ENCODE data around the gene S100A10.

S100A10 gene

DNA sequence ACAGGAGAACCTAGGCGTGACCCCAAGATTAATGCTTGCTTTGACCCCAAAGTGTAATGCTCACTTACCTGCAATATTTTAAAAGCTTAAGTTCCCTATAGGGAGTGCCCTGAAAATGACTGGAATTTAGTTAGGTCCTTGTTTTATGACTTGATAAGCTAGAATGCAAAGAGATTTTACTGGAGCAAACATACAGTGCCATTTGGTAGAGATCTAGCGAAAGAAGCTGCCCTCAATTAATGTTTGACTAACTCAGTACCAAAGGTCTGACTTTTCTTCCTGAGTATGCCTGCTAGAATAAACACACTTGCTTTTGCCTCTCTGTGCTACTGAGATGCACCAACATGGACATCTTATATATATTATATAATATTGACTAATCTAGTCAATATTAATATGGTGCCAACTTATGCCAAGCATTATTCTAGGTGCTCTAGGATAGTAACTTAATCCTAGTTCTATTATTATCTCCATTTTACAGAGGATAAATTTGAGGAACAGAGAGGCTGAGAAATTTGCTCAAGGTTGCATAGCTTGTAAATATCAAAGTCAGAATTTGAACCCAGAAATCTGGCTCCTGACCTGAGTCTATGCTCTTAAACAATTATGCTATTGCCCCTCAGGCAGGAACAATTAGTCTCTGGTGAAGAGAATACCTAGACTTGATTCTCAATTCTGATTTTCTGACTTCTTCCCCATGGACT lies 18.2 kb downstream of the S100A10 start:
- TF ChIP-seq, protein P1, sequence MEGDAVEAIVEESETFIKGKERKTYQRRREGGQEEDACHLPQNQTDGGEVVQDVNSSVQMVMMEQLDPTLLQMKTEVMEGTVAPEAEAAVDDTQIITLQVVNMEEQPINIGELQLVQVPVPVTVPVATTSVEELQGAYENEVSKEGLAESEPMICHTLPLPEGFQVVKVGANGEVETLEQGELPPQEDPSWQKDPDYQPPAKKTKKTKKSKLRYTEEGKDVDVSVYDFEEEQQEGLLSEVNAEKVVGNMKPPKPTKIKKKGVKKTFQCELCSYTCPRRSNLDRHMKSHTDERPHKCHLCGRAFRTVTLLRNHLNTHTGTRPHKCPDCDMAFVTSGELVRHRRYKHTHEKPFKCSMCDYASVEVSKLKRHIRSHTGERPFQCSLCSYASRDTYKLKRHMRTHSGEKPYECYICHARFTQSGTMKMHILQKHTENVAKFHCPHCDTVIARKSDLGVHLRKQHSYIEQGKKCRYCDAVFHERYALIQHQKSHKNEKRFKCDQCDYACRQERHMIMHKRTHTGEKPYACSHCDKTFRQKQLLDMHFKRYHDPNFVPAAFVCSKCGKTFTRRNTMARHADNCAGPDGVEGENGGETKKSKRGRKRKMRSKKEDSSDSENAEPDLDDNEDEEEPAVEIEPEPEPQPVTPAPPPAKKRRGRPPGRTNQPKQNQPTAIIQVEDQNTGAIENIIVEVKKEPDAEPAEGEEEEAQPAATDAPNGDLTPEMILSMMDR (IDR thresholded peaks at IDR 0.05) = no peak

DNA sequence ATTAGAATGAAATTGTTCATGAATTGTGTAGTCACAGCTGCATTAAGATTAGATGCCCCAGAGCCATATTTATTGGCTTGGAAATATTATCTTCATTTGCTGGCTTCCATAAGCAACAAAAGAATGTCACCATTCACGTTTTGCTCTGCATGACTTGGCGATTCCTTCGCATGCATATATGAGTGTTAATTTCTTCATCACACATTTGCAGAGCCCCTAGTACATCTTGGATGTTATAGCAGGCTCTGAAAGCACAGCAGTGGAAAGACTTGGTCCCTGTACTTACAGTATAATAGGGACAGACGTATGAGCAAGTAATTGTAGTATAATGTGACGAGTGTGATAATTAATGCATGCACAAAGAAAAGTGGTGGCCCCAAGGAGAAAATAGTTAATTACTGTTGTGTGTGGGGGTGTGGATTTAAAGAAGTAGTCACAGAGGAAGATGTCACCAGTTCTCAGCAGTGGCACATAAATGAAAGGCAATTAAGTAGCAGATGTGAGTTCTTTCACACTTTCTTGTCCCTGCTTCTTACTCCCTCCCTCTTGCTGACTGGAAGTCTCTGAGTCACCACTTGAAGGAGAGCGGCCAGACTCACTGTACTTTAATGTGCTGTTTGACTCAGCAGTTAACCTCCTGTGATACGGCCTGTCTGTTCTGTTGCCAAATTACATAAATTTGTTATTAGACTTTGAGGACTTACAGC lies 21.0 kb downstream of the S100A10 start:
- TF ChIP-seq, protein P1 (IDR thresholded peaks at IDR 0.05) = no peak

DNA sequence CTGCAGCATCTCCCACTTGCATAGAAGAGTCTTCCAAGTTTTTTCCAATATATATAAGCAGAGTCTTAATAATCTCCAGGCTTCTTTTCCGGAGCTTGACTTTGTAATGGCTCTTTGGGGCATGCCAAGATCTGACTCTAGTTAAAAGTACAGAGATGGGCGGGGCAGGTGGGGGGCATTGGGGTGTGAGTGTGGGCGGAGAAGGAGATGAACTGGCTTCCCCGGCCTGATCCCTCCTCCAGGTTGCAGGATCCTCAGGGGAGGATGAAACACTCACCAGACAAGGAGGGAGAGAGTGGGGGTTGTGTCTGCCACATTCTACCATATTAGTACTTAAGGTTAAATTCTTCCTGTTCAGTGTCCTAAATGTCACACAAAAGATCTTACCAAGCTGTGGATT lies 23.0 kb downstream of the S100A10 start:
- TF ChIP-seq, protein P1 (IDR thresholded peaks at IDR 0.05) = no peak

DNA sequence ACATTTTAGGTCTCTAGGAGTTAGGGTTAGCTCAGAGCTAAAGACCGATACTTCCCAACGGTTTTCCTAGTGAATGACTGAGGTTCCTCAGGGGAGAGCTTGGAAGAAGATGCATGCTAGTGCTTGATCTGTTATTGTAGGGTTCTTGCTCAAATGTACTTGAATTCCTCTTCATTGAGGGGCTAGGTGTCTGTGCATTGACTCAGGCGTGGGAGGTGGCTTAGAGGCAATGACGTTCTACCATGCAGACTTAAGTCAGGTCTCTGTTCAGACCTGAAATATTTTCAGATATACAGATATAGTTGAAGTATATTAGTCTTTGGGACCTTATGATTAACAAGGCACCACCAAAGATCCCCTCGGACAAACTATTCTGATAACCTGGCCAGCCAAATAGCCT lies 23.5 kb downstream of the S100A10 start:
- TF ChIP-seq, protein P1 (IDR thresholded peaks at IDR 0.05) = no peak

DNA sequence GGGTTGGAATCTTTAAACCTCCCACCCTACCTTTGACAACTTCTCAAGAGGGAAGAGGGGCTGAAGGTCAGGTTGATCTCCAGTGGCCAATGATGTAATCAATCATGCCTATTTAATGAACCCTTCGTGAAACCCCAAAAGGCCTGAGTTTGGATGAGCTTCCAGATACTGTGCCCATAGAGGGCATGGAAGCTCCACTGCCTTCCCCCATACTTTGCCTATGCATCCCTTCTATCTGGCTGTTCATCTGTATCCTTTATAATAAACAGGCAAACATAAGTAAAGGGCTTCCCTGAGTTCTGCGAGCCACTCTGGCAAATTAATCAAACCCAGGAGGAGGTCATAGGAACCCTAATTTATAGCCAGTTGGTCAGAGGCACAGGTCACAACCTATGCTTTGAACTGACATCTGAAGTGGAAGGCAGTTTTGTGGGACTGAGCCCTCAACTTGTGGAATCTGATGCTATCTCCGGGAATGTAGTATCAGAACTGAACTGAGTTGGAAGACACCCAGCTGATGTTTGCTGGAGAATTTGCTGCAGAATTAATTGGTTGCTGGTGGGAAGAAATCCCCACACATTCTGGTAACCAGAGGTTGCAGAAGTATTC lies 24.8 kb downstream of the S100A10 start:
- TF ChIP-seq, protein P1 (IDR thresholded peaks at IDR 0.05) = no peak

DNA sequence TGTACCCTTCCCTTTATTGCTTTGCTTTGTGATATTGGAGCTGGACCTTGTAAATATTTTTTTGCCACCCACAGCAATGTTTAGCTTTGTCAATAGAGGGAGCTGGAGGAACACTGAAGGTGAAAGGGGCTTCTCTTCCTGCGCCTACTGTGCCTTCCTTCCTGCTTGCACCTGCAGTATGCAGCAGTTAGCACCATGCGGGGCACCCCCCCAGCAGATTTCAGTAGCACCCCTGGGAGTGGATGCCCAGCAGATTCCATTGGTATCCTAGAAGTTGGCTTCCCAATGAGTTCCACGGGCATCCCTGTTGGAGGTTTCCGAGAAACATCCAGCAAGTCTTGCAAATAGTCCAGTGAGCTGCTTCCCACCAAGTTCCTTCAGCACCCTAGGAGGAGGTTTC lies 25.6 kb downstream of the S100A10 start:
- TF ChIP-seq, protein P1 (IDR thresholded peaks at IDR 0.05) = peak; percentile 71

DNA sequence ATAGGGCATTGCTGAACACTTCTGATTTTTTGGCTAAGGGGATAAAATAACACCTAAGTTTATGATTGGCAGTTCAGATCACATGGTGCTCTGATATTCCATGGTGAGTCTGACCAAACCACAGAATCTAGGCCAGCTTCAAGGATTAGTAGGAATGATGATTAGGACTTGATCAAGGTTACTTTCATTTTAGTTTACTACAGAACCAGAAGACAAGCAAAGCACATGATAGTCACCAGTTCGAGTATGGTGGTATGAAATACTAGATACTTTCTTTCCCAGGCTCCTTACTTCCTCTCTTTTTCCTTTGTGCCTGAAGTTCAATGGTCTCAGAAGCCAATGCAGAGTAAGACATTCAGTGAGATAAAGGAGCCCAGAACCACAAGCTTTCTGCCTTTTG lies 26.6 kb downstream of the S100A10 start:
- TF ChIP-seq, protein P1 (IDR thresholded peaks at IDR 0.05) = no peak

All from LNCAP (cell line).